ENCODE results near the gene HBQ1.
"Not testable (repeated sequence)": the region's sequence is repeated elsewhere in the genome, so short reads cannot be mapped to it uniquely, and the experiment has no call there.

The HBQ1 gene

GRCh38 chr16:211631-212180 is 31.4 kb downstream of the HBQ1 start:
- DNase-seq (ENCODE audit: low spot score) = not testable (repeated sequence)

- no peak for DNase-seq (ENCODE audit: low spot score)
Measured at GRCh38 chr16:212999-213398, 32.7 kb downstream of the HBQ1 start.

GRCh38 chr16:220021-220420 is 39.8 kb downstream of the HBQ1 start:
- DNase-seq (ENCODE audit: low spot score) = no peak

GRCh38 chr16:228151-228851 is 48.0 kb downstream of the HBQ1 start:
- peak; percentile 40 for DNase-seq (ENCODE audit: low spot score)

GRCh38 chr16:228852-229730 is 48.8 kb downstream of the HBQ1 start, which contains the start of gene LUC7L:
Gene LUC7L (minus strand): TSS chr16:229449. CDS start chr16:229339, 110 bp downstream.
- peak; percentile 86 for DNase-seq (ENCODE audit: low spot score)

GRCh38 chr16:229731-230281 is 49.5 kb downstream of the HBQ1 start:
- peak; percentile 21 for DNase-seq (ENCODE audit: low spot score)

GRCh38 chr16:230351-230750 is 50.1 kb downstream of the HBQ1 start:
- DNase-seq (ENCODE audit: low spot score) = not testable (repeated sequence)
